Left ventricle myocardium inferior (tissue), 1 donor: ENCODE measurements around the gene UNC13B. TPM values are rescaled to one million over a fixed set of nuclear protein-coding genes. Genes with fewer than 3 reads are reported as not detected.

Source experiments
- DNase-seq: peaks from one replicate; pipeline ENCODE4 v3.0.0-alpha.2; 2020
- H3K27ac ChIP-seq: fragments of 200-600 bp; replicated peaks from 2 replicates; pipeline ENCODE4 v1.8.0; 2021
- H3K27me3 ChIP-seq: fragments of 200-600 bp; 2 replicates; pipeline ENCODE4 v1.8.0; 2021; ENCODE audit warnings: low read depth
- H3K36me3 ChIP-seq: fragments of 200-600 bp; 2 replicates; pipeline ENCODE4 v1.8.0; 2021
- H3K4me1 ChIP-seq: fragments of 200-600 bp; 2 replicates; pipeline ENCODE4 v1.8.0; 2021
- H3K4me3 ChIP-seq: fragments of 200-600 bp; 2 replicates; pipeline ENCODE4 v1.8.0; 2021; ENCODE audit warnings: mild to moderate bottlenecking, moderate library complexity
- H3K9me3 ChIP-seq: fragments of 200-600 bp; replicated peaks from 2 replicates; pipeline ENCODE4 v1.8.0; 2021
- CTCF ChIP-seq: fragments of 200-600 bp; IDR thresholded peaks from 2 replicates; pipeline ENCODE4 v1.8.0; 2021; ENCODE audit warnings: antibody characterized with exemption, mild to moderate bottlenecking, borderline replicate concordance
- intact Hi-C: fragments of 100-400 bp; cut with micrococcal nuclease; formaldehyde crosslinking; loops from one replicate; pipeline ENCODE4 v1.11.0; 2022
- total RNA-seq: library from RNA; stranded (reverse); fragmentation: NEBNext Ultra II Directional; extraction: Animal tissue kit (Norgen Biotek cat#: 25700); gene quantifications from one replicate; pipeline ENCODE4 v1.2.1, GENCODE V29; 2021
- donor health status: DM: no; HTN: yes; CAD: no; lungs with severe emphysema.

Gene UNC13B
- total RNA-seq, 1 donor from 2014 or later: 21.6 TPM

- DNase-seq: no peak
- Histone ChIP-seq H3K27me3 (no peaks in the 10 kb centered on the region), H3K36me3 (peaks cover 22% of the 10 kb centered on the region), H3K4me3 (no peak overlapping the region), H3K4me1 (peaks cover 31% of the 10 kb centered on the region), H3K9me3 (peaks cover 3% of the 10 kb centered on the region), H3K27ac (no peak overlapping the region)
- intact Hi-C loops: no loop called here
- no peak for TF ChIP-seq CTCF
Observed at GRCh38 chr9:35313460-35313859, 151.7 kb downstream of the UNC13B start.

GRCh38 chr9:35313916-35314315 lies 152.1 kb downstream of the UNC13B start:
- Histone ChIP-seq H3K27ac (no peak overlapping the region), H3K4me1 (peaks cover 31% of the 10 kb centered on the region), H3K27me3 (no peaks in the 10 kb centered on the region), H3K9me3 (peaks cover 4% of the 10 kb centered on the region), H3K4me3 (no peak overlapping the region), H3K36me3 (peaks cover 24% of the 10 kb centered on the region)
- no peak for TF ChIP-seq CTCF
- no peak for DNase-seq
- intact Hi-C loops: no loop called here

GRCh38 chr9:35318741-35319140 lies 156.9 kb downstream of the UNC13B start:
- no peak overlapping the region for H3K4me3 ChIP-seq
- peaks cover 4% of the 10 kb centered on the region for H3K9me3 ChIP-seq
- intact Hi-C loops: no loop called here
- H3K27me3 ChIP-seq: no peaks in the 10 kb centered on the region
- no peak overlapping the region for H3K27ac ChIP-seq
- TF ChIP-seq CTCF: no peak
- no peak for DNase-seq
- peaks cover 20% of the 10 kb centered on the region for H3K36me3 ChIP-seq
- H3K4me1 ChIP-seq: peaks cover 2% of the 10 kb centered on the region

GRCh38 chr9:35322075-35322885 lies 160.5 kb downstream of the UNC13B start:
- DNase-seq: no peak
- Histone ChIP-seq H3K9me3 (peaks cover 4% of the 10 kb centered on the region), H3K4me3 (no peak overlapping the region), H3K4me1 (no peaks in the 10 kb centered on the region), H3K36me3 (peaks cover 18% of the 10 kb centered on the region), H3K27ac (no peak overlapping the region), H3K27me3 (no peaks in the 10 kb centered on the region)
- no peak for TF ChIP-seq CTCF
- intact Hi-C loops: no loop called here

- Histone ChIP-seq H3K4me1 (no peaks in the 10 kb centered on the region), H3K27me3 (no peaks in the 10 kb centered on the region), H3K27ac (no peak overlapping the region), H3K4me3 (no peak overlapping the region), H3K9me3 (no peaks in the 10 kb centered on the region), H3K36me3 (peaks cover 11% of the 10 kb centered on the region)
- DNase-seq: no peak
- intact Hi-C loops: no loop called here
- TF ChIP-seq CTCF: no peak
Observed at GRCh38 chr9:35324966-35325365, 163.2 kb downstream of the UNC13B start.
